ENCODE results near the gene PTPRK. TPM values are rescaled to one million over a fixed set of nuclear protein-coding genes. Genes with fewer than 3 reads are reported as not detected.

PTPRK gene
- total and polyA plus RNA-seq, 4 donors, result 12.1 to 61.2 (median 29.1) TPM

GRCh38 chr6:128256095-128256494 is 264.3 kb downstream of the PTPRK start (continued):
- TF ChIP-seq ZBTB33 (IDR thresholded peaks at IDR 0.05) (no peak), RXRA (IDR thresholded peaks at IDR 0.05) (no peak), SP1 (IDR thresholded peaks at IDR 0.05) (no peak), HNF4A (conservative IDR thresholded peaks at IDR 0.05) (no peak), YY1 (IDR thresholded peaks at IDR 0.05) (no peak)

DNA sequence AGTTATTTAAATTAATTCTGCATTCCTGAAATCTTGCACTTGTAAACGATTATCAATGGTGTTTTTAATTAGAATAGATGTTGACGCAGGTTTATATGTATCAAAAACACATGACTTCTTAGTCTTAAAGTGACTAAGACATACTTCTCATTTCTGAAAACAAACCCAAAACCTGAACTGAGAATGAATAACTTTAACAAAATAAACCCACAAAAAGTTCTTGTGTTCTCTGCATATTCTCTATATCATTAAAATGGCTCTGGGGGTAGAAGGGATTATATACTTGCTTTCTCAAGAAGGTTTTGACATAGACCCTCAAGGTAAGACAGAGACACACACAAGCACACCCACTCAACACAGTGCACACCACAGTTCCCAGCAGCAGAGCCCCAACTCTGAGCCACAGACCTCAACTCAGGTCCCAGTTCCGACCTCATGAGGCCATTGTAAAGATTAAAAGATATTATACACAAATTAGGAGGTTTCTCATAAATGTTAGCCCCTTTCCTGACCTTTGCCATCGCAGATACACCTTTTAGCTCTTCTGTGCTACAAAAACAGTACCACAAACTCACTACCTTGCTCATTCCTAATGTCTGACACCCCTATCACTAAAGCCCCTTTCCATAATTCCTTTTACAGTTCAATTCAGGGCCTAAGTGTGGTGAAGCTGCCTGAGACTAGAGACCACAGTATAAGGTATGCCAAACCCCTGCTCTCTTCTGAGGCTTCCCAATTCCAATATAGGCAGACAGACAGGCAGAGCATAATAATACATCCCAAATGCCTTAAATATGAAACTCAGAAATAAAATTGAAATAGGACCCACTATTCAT is 267.8 kb downstream of the PTPRK start:
- WGBS, result 96% methylated on average over 4 of the region's 4 CpGs
- Histone ChIP-seq H3K4me3 (ENCODE audit: low read depth in 1 of 3, low read length in 3 of 3) (no peak overlapping the region), H3K9ac (ENCODE audit: low read depth in 1 of 2, low read length in 2 of 2) (no peak overlapping the region), H3K4me1 (ENCODE audit: control insufficient read depth in 4 of 4, insufficient read depth in 4 of 4, low read length in 3 of 4) (peaks cover 0 to 3% (median 2%) of the 10 kb centered on the region in 4 donors), H3K9me3 (ENCODE audit: control insufficient read depth in 4 of 4, low read length in 3 of 4) (no peaks in the 10 kb centered on the region), H3K27ac (ENCODE audit: low read depth in 1 of 2, low read length in 2 of 2) (no peak overlapping the region), H3K27me3 (ENCODE audit: control insufficient read depth in 4 of 4, insufficient read depth in 4 of 4, low read length in 3 of 4) (no peaks in the 10 kb centered on the region), H3K36me3 (ENCODE audit: control insufficient read depth in 4 of 4, insufficient read depth in 3 of 4, low read depth in 1 of 4, low read length in 3 of 4) (no peaks in the 10 kb centered on the region)
- TF ChIP-seq TAF1 (conservative IDR thresholded peaks at IDR 0.05), result no peak
- no peak for TF ChIP-seq CTCF (IDR thresholded peaks at IDR 0.05; ENCODE audit: low read depth, low read length, missing input control)
- no peak for TF ChIP-seq RAD21 (IDR thresholded peaks at IDR 0.05)
- TF ChIP-seq SP1 (IDR thresholded peaks at IDR 0.05), result no peak
- no peak for TF ChIP-seq NR2F2 (IDR thresholded peaks at IDR 0.05)
- DNase-seq (ENCODE audit: low spot score), result no peak

- H3K4me3 ChIP-seq (ENCODE audit: low read depth in 1 of 3, low read length in 3 of 3), result no peak overlapping the region
- no peaks in the 10 kb centered on the region for H3K27me3 ChIP-seq (ENCODE audit: control insufficient read depth in 4 of 4, insufficient read depth in 4 of 4, low read length in 3 of 4)
- H3K36me3 ChIP-seq (ENCODE audit: control insufficient read depth in 4 of 4, insufficient read depth in 3 of 4, low read depth in 1 of 4, low read length in 3 of 4), result no peaks in the 10 kb centered on the region
- WGBS, result 96% methylated on average over 4 of the region's 4 CpGs
- peaks cover 0 to 3% (median 2%) of the 10 kb centered on the region in 4 donors for H3K4me1 ChIP-seq (ENCODE audit: control insufficient read depth in 4 of 4, insufficient read depth in 4 of 4, low read length in 3 of 4)
- H3K9ac ChIP-seq (ENCODE audit: low read depth in 1 of 2, low read length in 2 of 2), result no peak overlapping the region
- H3K9me3 ChIP-seq (ENCODE audit: control insufficient read depth in 4 of 4, low read length in 3 of 4), result no peaks in the 10 kb centered on the region
- DNase-seq (ENCODE audit: low spot score), result no peak
- H3K27ac ChIP-seq (ENCODE audit: low read depth in 1 of 2, low read length in 2 of 2), result no peak overlapping the region
- TF ChIP-seq ATF3 (IDR thresholded peaks at IDR 0.05) (no peak), RXRA (IDR thresholded peaks at IDR 0.05) (no peak), TAF1 (conservative IDR thresholded peaks at IDR 0.05) (no peak), FOXA2 (IDR thresholded peaks at IDR 0.05) (no peak), SP1 (IDR thresholded peaks at IDR 0.05) (no peak), GABPA (IDR thresholded peaks at IDR 0.05 in 1 of 2, conservative IDR thresholded peaks at IDR 0.05 in 1 of 2) (no peak), CTCF (IDR thresholded peaks at IDR 0.05; ENCODE audit: low read depth, low read length, missing input control) (no peak), HNF4A (conservative IDR thresholded peaks at IDR 0.05) (no peak), RAD21 (IDR thresholded peaks at IDR 0.05) (no peak), EGR1 (IDR thresholded peaks at IDR 0.05; ENCODE audit: low read depth in 2 of 2) (no peak), FOXA1 (IDR thresholded peaks at IDR 0.05) (no peak), JUND (IDR thresholded peaks at IDR 0.05) (no peak), HNF4G (IDR thresholded peaks at IDR 0.05) (no peak)
- TF ChIP-seq, protein P1, sequence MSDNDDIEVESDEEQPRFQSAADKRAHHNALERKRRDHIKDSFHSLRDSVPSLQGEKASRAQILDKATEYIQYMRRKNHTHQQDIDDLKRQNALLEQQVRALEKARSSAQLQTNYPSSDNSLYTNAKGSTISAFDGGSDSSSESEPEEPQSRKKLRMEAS (IDR thresholded peaks at IDR 0.05), result no peak
Observed at GRCh38 chr6:128251445-128252340, 268.7 kb downstream of the PTPRK start.

All from liver (tissue), 9 donors.